NCI-H2196 treated with DMSO at 0.1 percent for 48 hours (cell line): ENCODE measurements around the gene TTLL12.

Experiments used
- DNase-seq: peaks from one replicate; lab custom pipeline; 2025; ENCODE audit not compliant: unreplicated experiment; lab: John Stamatoyannopoulos, UW

TTLL12 gene

DNA sequence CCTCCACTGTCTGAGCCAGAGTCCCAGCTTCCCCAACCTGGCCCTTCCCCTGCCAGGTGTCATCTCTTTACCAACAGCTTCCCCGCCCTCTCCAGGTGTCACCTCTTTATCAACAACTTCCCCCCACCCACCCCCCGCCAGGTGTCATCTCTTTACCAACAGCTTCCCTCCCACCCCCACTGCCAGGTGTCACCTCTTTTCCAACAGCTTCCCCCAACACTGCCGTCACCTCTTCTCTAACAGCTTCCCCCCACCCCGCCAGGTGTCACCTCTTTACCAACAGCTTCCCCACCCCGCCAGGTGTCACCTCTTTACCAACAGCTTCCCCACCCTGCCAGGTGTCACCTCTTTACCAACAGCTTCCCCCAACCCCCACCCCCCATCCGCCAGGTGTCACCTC is 29.8 kb upstream of the TTLL12 start:
- DNase-seq = no peak

- no peak for DNase-seq
Measured at GRCh38 chr22:43213962-43214361, 27.0 kb upstream of the TTLL12 start.

DNA sequence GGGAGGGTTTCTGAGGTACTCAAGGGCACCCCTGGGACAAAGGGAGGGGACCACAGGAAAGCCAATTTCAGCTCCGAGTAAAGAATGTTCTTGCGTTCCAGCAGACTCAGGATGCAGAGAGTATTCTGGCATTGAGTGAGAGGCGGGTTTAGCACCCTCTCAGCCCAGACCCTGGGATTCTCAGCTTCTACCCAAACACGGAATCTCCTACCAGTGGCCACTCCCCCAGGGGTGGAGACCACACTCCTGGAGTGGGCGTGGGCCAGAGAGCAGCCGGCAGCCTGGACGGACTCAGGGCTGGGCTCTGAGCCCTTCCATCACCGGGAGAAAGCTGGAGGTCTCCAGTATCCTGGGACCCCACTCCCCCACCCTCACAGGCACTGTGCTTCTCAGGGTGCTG is 26.1 kb upstream of the TTLL12 start:
- DNase-seq = no peak

DNA sequence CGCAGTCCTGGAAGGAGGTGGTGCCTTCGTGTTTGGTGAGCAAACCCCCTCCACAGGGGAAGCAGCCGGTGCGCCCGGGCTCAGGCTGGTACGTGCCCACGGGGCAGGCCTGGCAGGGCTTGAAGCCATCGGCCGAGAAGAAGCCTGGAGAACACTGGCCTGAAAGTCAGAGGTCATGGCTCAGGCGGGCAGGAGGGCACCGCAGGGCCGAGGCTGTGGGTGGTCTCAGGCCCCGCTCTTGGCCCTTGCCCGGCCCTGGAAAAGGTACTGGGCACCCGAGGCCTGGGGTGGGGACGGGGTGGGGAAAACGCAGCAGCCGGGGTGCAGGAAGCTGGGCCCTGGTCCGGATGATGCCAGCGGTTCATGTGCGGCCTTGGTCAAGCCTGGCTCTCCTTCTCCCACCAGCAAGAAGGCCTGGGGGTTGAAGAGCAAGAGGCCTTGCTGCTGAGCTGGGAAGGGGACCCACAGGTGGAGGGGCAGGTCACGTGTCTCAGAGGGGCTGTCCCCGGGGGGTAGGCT is 25.6 kb upstream of the TTLL12 start:
- DNase-seq = no peak

DNA sequence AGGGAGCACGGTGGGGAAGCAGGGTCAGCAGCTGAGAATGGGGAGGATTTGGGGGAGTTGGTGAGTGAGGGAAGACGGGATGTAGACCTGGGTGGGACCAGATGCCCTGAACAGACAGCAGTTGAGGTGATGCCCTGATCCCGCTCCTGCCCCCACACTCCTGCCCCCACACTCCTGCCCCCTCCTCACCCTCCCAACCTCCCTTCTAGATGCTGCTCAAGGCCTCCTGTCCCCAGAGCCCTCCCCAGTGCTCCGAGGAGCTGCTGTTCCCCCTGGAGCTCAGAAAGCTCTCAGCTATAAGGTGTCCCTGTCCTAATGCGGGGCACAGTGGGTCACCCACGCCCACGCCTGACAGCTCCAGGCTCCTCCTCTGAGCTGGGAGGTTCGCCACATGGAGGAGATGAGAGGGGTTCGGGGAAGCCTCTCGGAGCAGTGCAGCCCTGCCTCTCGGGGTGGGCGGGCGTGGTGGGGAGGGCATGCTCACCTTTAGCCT is 25.1 kb upstream of the TTLL12 start:
- no peak for DNase-seq

DNA sequence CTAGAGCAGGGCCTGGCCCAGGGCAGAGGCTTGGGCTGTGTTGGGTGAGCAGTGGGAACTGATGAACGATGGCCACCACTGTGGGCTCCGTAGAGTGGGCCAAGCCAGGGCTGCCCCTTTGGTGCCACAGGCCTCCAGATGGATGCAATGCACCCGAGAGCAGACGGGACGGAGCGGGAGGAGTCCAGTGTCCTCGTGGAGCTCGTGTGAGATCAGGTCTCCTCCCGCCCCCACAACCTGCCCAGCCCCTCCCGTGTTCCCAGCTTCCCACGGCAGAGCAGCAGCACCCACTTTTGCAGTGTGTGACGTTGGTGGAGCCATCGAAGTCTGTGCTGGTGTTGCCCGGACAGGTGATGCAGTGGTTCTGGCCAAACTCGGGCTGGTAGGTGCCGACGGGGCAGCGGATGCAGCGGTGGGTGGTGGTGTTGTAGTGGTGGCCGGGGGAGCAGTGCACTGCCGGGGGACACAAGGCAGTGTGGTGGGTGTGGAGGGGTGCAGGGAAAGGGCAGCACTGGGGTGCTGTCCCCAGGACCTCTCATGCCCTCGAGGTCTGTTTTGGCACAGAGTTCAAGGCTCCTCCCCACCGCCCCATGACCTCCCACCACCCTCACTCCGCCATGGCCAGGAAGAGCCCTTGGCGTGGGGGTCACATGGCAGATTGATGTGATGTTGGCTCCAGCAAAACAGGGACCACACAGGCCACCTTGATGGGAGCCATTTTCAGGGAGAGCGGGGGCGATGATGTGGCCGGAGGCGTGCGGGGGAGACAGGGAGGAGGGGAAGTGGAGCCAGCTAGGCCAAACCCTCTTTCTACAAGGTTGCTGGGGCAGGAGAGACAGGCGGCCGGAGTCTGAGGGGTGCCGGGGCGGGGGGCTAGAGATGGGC is 23.9 kb upstream of the TTLL12 start:
- DNase-seq = no peak

- DNase-seq = no peak
Measured at GRCh38 chr22:43209971-43210370, 23.0 kb upstream of the TTLL12 start.

GRCh38 chr22:43209523-43209890 is 22.6 kb upstream of the TTLL12 start:
- DNase-seq = no peak

GRCh38 chr22:43208703-43209522 is 22.0 kb upstream of the TTLL12 start:
- DNase-seq = no peak

DNA sequence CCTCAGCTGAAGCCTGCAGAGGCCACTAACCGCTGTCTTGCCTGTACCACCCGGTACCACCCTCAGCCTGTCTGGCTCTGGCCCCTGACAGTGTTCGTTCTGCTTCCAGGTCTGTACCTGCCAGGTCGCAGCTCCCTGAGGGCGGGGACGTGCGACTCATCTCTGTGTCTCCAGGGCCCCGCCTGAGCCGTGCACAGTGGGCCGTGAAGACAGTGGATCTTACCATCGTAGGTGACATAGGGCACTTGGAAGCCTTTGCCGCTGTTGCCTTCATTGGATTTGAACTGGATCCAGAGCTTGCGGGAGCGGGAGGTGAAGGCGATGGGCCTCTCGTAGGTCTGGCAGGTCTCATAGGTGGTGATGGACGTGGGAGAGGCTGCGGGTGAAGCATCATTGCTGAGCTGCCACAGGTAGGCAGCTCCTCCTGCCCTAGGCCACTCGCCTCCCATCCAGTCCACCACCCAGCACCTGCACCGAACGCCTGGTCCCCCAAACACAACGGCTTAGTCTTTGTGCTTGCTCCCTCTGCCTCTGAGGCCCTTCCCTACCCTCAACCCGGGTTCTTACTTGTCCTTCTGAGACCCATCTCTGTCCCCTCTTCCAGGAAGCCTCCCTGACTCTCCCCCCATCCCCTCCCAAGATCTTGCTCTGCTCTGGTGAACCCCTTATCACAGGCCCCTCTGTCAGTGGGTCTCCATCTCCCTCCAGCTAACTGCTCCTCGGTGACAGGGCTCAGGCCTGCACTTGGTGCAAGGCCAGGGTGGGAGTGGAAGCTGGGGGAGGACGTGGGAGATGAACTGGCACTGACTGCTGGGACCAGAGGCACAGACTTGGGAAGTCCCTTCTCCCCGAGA is 21.1 kb upstream of the TTLL12 start:
- DNase-seq = no peak

- no peak for DNase-seq
Measured at GRCh38 chr22:43207386-43207785, 20.5 kb upstream of the TTLL12 start.

- DNase-seq = no peak
Measured at GRCh38 chr22:43206509-43207161, 19.7 kb upstream of the TTLL12 start.

- no peak for DNase-seq
Measured at GRCh38 chr22:43205748-43206508, 19.0 kb upstream of the TTLL12 start.

- no peak for DNase-seq
Measured at GRCh38 chr22:43205261-43205691, 18.3 kb upstream of the TTLL12 start.

GRCh38 chr22:43203471-43203981 is 16.6 kb upstream of the TTLL12 start:
- DNase-seq = no peak

- DNase-seq = no peak
Measured at GRCh38 chr22:43202756-43203410, 15.9 kb upstream of the TTLL12 start.

GRCh38 chr22:43202326-43202725 is 15.4 kb upstream of the TTLL12 start:
- no peak for DNase-seq

DNA sequence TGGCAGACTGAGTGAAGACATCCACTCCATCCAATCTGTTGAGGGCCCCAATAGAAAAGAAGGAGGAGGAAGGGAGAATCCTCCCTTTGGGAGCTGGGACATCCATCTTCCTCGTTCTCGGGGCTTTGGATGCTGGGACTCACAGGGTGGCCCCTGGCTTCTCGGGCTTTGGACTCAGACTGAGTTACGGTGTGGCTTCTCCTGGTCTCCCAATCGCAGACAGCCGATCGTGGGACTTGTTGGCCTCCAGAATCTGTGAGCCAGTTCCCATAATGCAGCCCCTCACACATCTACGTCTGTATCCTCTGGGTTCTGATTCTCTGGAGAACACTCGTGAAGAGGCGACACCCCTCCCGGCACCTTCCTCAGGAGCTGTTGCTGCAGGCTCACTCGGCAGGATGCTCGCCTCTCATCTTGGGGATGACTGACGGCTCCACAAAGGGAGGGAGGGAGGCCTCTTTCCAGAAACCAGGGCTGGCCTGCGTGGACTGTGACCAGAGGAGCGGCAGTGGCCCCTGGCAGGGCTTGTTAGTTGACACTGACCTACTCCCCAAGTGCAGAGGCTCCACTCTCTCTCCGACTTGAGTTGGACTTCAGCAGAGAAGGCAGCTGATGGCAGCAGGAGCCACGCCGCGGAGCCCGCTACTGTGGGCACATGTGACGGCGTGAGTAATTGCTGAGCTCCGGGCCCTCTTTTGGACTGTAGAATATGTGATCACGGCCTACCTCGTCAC is 14.7 kb upstream of the TTLL12 start:
- no peak for DNase-seq
